IMR-90 (cell line): ENCODE data around the gene REPIN1. TPM values are rescaled to one million over a fixed set of nuclear protein-coding genes. Genes with fewer than 3 reads are reported as not detected.

Source experiments
- ATAC-seq: fragments of 200-7000 bp; cut with Tn5 transposase; 2 replicates; pipeline ENCODE4 v1.9.1; 2020; ENCODE audit warnings: low read depth, mild to moderate bottlenecking, moderate library complexity
- BruUV-seq: library from RNA; stranded (reverse); fragments of 400-500 nt; replicated peaks from 2 replicates; lab custom pipeline; 2021; lab: Mats Ljungman, UMichigan
- CTCF ChIA-PET: fragments of 300-600 bp; formaldehyde crosslinking; extraction: SDS; loops from one replicate; lab custom pipeline; 2021; ENCODE audit warnings: antibody characterized with exemption; lab: Yijun Ruan, JAX
- POLR2A ChIA-PET: fragments of 300-600 bp; sonication (Branson Sonifier 250); formaldehyde crosslinking; loops from one replicate; lab custom pipeline; 2022; ENCODE audit warnings: antibody characterized with exemption; ENCODE audit not compliant: unreplicated experiment; lab: Charles Lee
- DNase-seq: peaks from one replicate; pipeline ENCODE4 v3.0.0; 2013
- H2AFZ ChIP-seq: replicated peaks from 2 replicates; pipeline ENCODE3; 2013; ENCODE audit warnings: low read length, mild to moderate bottlenecking; ENCODE audit not compliant: poor library complexity
- H2AK5ac ChIP-seq: 2 replicates; pipeline ENCODE4 v1.6.1; 2013; ENCODE audit warnings: low read depth, low read length, inconsistent platforms
- H2AK9ac ChIP-seq: replicated peaks from 2 replicates; pipeline ENCODE3; 2013; ENCODE audit warnings: mild to moderate bottlenecking, low read depth, low read length, moderate library complexity; ENCODE audit not compliant: poor library complexity
- H2BK120ac ChIP-seq: 2 replicates; pipeline ENCODE4 v1.6.1; 2013; ENCODE audit warnings: low read depth, low read length, inconsistent platforms
- H2BK15ac ChIP-seq: 3 replicates; pipeline ENCODE4 v1.6.1; 2013; ENCODE audit warnings: low read depth, low read length, inconsistent platforms
- H2BK20ac ChIP-seq: 2 replicates; pipeline ENCODE4 v1.6.1; 2013; ENCODE audit warnings: low read depth, mild to moderate bottlenecking, inconsistent platforms, low read length, moderate library complexity
- H2BK5ac ChIP-seq: 2 replicates; pipeline ENCODE4 v1.6.1; 2013; ENCODE audit warnings: mild to moderate bottlenecking, low read depth, low read length, inconsistent platforms; ENCODE audit not compliant: poor library complexity, severe bottlenecking
- H3K14ac ChIP-seq: replicated peaks from 2 replicates; pipeline ENCODE4 v1.6.1; 2013; ENCODE audit warnings: low read depth, low read length, inconsistent platforms
- H3K18ac ChIP-seq: 2 replicates; pipeline ENCODE4 v1.6.1; 2013; ENCODE audit warnings: low read depth, low read length, control low read depth
- H3K23ac ChIP-seq: 2 replicates; pipeline ENCODE4 v1.6.1; 2013; ENCODE audit warnings: low read depth, low read length, inconsistent platforms
- H3K27ac ChIP-seq: 2 replicates; pipeline ENCODE4 v1.5.1; 2013; ENCODE audit warnings: mild to moderate bottlenecking, control low read depth, low read length; ENCODE audit not compliant: insufficient read depth
- H3K27me3 ChIP-seq: 2 replicates; pipeline ENCODE4 v1.6.1; 2013; ENCODE audit warnings: low read length; ENCODE audit not compliant: control insufficient read depth, insufficient read depth
- H3K36me3 ChIP-seq: 2 replicates; pipeline ENCODE4 v1.6.1; 2013; ENCODE audit warnings: low read length, mixed read lengths; ENCODE audit not compliant: control insufficient read depth, insufficient read depth
- H3K4ac ChIP-seq: 2 replicates; pipeline ENCODE4 v1.6.1; 2013; ENCODE audit warnings: low read depth, low read length, inconsistent platforms
- H3K4me1 ChIP-seq: 2 replicates; pipeline ENCODE4 v1.6.1; 2013; ENCODE audit warnings: low read length, mixed read lengths; ENCODE audit not compliant: control insufficient read depth, insufficient read depth
- H3K4me2 ChIP-seq: 2 replicates; pipeline ENCODE4 v1.6.1; 2013; ENCODE audit warnings: low read depth, mild to moderate bottlenecking, control low read depth, low read length, moderate library complexity
- H3K4me3 ChIP-seq: 2 replicates; pipeline ENCODE4 v1.5.1; 2013; ENCODE audit warnings: low read depth, mild to moderate bottlenecking, control low read depth, low read length, moderate library complexity; ENCODE audit not compliant: insufficient read depth
- H3K56ac ChIP-seq: 2 replicates; pipeline ENCODE4 v1.6.1; 2013; ENCODE audit warnings: low read length, inconsistent platforms; ENCODE audit not compliant: insufficient read depth; ENCODE audit errors: extremely low read depth
- H3K79me1 ChIP-seq, 2 experiments: 2 replicates each; pipeline ENCODE4 v1.6.1; 2013; ENCODE audit warnings: low read length in 2 of 2, inconsistent platforms in 1 of 2, low read depth in 1 of 2
- H3K9ac ChIP-seq: 2 replicates; pipeline ENCODE4 v1.6.1; 2013; ENCODE audit warnings: low read depth, low read length, control low read depth
- H3K9me1 ChIP-seq: 2 replicates; pipeline ENCODE4 v1.6.1; 2013; ENCODE audit warnings: low read length, inconsistent platforms; ENCODE audit not compliant: insufficient read depth
- H3K9me3 ChIP-seq: 2 replicates; pipeline ENCODE4 v1.6.1; 2013; ENCODE audit warnings: low read length; ENCODE audit not compliant: control insufficient read depth, insufficient read depth
- H4K20me1 ChIP-seq: 2 replicates; pipeline ENCODE4 v1.6.1; 2013; ENCODE audit warnings: low read length, inconsistent platforms; ENCODE audit not compliant: insufficient read depth
- H4K5ac ChIP-seq: 2 replicates; pipeline ENCODE4 v1.6.1; 2013; ENCODE audit warnings: mild to moderate bottlenecking, low read depth, low read length, control low read depth
- H4K8ac ChIP-seq, 2 experiments: 2 replicates each; pipeline ENCODE4 v1.6.1; 2013; ENCODE audit warnings: low read depth in 2 of 2, low read length in 2 of 2, control low read depth in 1 of 2, inconsistent platforms in 1 of 2
- H4K91ac ChIP-seq: 2 replicates; pipeline ENCODE4 v1.6.1; 2013; ENCODE audit warnings: low read depth, low read length, inconsistent platforms; ENCODE audit not compliant: insufficient read depth
- BHLHE40 ChIP-seq: fragments of 150-350 bp; IDR thresholded peaks from 2 replicates; pipeline ENCODE4 v1.6.1; 2016; ENCODE audit warnings: mild to moderate bottlenecking, low read depth, low read length
- CHD1 ChIP-seq: IDR thresholded peaks from 2 replicates; pipeline ENCODE4 v1.6.1; 2012; ENCODE audit warnings: low read depth, low read length, improper control_type of control experiment
- CTCF ChIP-seq: conservative IDR thresholded peaks from 2 replicates; pipeline ENCODE4 v1.5.1; 2012; ENCODE audit warnings: mild to moderate bottlenecking, low read depth, low read length, improper control_type of control experiment
- ELK1 ChIP-seq: fragments of 150-350 bp; IDR thresholded peaks from 2 replicates; pipeline ENCODE4 v1.6.1; 2016; ENCODE audit warnings: low read depth, mild to moderate bottlenecking, low read length, moderate library complexity, borderline replicate concordance
- MAFK ChIP-seq: IDR thresholded peaks from 2 replicates; pipeline ENCODE4 v1.6.1; 2012; ENCODE audit warnings: low read depth, low read length, improper control_type of control experiment
- MAZ ChIP-seq: IDR thresholded peaks from 2 replicates; pipeline ENCODE4 v1.6.1; 2012; ENCODE audit warnings: low read depth, mild to moderate bottlenecking, low read length, improper control_type of control experiment, moderate library complexity, borderline replicate concordance
- NFE2L2 ChIP-seq: fragments of 150-350 bp; IDR thresholded peaks from 2 replicates; pipeline ENCODE4 v1.6.1; 2016; ENCODE audit warnings: low read depth, mild to moderate bottlenecking, low read length
- POLR2A ChIP-seq: IDR thresholded peaks from 2 replicates; pipeline ENCODE4 v1.6.1; 2012; ENCODE audit warnings: mild to moderate bottlenecking, low read depth, low read length
- RAD21 ChIP-seq: IDR thresholded peaks from 2 replicates; pipeline ENCODE4 v1.6.1; 2012; ENCODE audit warnings: low read length, improper control_type of control experiment
- RCOR1 ChIP-seq: IDR thresholded peaks from 2 replicates; pipeline ENCODE4 v1.6.1; 2012; ENCODE audit warnings: mild to moderate bottlenecking, low read length, improper control_type of control experiment; ENCODE audit not compliant: insufficient replicate concordance
- RFX5 ChIP-seq: IDR thresholded peaks from 2 replicates; pipeline ENCODE4 v1.8.0; 2012; ENCODE audit warnings: low read depth, mild to moderate bottlenecking, low read length, moderate library complexity
- SMC3 ChIP-seq: fragments of 150-350 bp; IDR thresholded peaks from 2 replicates; pipeline ENCODE4 v1.6.1; 2016; ENCODE audit warnings: low read depth, mild to moderate bottlenecking, antibody characterized with exemption, low read length, moderate library complexity
- WGBS, 2 experiments: methylation state at CpG; one replicate each; pipeline versions ENCODE4 v1.1.5 to v1.1.7; 2013; ENCODE audit warnings: missing lambda C conversion rate in 2 of 2; ENCODE audit not compliant: insufficient read length in 1 of 2; ENCODE audit errors: extremely low coverage in 2 of 2; 5-methylcytosine and 5-hydroxymethylcytosine counted together
- dilution Hi-C: fragments of 300-500 bp; cut with HindIII; formaldehyde crosslinking; loops from one replicate; pipeline ENCODE4 v1.14.3; 2018; ENCODE audit warnings: low sequenced_read_pairs; ENCODE audit not compliant: unreplicated experiment
- in situ Hi-C: fragments of 300-500 bp; cut with MboI; formaldehyde crosslinking; loops from 3 replicates; pipeline ENCODE4 v1.14.3; 2019; ENCODE audit warnings: low sequenced_read_pairs, inconsistent platforms, mixed read lengths
- intact Hi-C: fragments of 100-400 bp; cut with micrococcal nuclease; formaldehyde crosslinking; loops from 2 replicates; pipeline ENCODE4 v1.10.0; 2022
- polyA plus RNA-seq, 3 experiments: library from polyadenylated mRNA; depleted of rRNA; stranded (reverse); fragments of >200 nt; gene quantifications; 2 replicates each; pipeline ENCODE4 v1.2.3, GENCODE V29; 2012; ENCODE audit warnings: low replicate concordance in 1 of 3
- total RNA-seq: library from RNA; depleted of rRNA; stranded (reverse); fragments of >200 nt; gene quantifications from 2 replicates; pipeline ENCODE4 v1.2.3, GENCODE V29; 2012

The REPIN1 gene
- total and polyA plus RNA-seq, 2 of the 4 experiments (the other 2 are of a cell fraction): 19.4 to 50.6 TPM

- H3K4ac ChIP-seq: no peak overlapping the region
- no peak overlapping the region for H2AFZ ChIP-seq
- no TSS peak for BruUV-seq
- H2BK120ac ChIP-seq: no peak overlapping the region
- intact Hi-C loops: no loop called here
- no peaks in the 10 kb centered on the region for H3K36me3 ChIP-seq
- no peak overlapping the region for H3K14ac ChIP-seq
- peaks cover 2% of the 10 kb centered on the region; the same call in 1 of the 2 replicates for H3K27me3 ChIP-seq
- dilution Hi-C loops: no loop called here
- no peak overlapping the region for H3K27ac ChIP-seq
- no peaks in the 10 kb centered on the region for H3K9me3 ChIP-seq
- no peak for TF ChIP-seq ELK1
- no peak for TF ChIP-seq RCOR1
- no peak for TF ChIP-seq CTCF
- TF ChIP-seq RFX5: no peak
- no peak for TF ChIP-seq NFE2L2
- no peak for TF ChIP-seq RAD21
- TF ChIP-seq MAZ: no peak
- TF ChIP-seq SMC3: no peak
- no peak for TF ChIP-seq BHLHE40
- no peak for TF ChIP-seq POLR2A
- no peak for TF ChIP-seq CHD1
- no peak for TF ChIP-seq MAFK
- no peak overlapping the region for H3K4me2 ChIP-seq
- in situ Hi-C loops: no loop called here
- POLR2A ChIA-PET: no interaction called here
- H2BK15ac ChIP-seq: no peak overlapping the region
- H4K5ac ChIP-seq: no peak overlapping the region
- no peaks in the 10 kb centered on the region; the same call in 1 of the 2 replicates for H3K4me1 ChIP-seq
- no peak overlapping the region for H2BK5ac ChIP-seq
- H2BK20ac ChIP-seq: no peak overlapping the region
- no peak overlapping the region for H3K56ac ChIP-seq
- no peak overlapping the region for H2AK5ac ChIP-seq
- no peak overlapping the region for H3K18ac ChIP-seq
- H3K4me3 ChIP-seq: no peak overlapping the region
- ATAC-seq (no peak), DNase-seq (no peak)
- H4K20me1 ChIP-seq: no peaks in the 10 kb centered on the region
- H3K23ac ChIP-seq: no peak overlapping the region
- no peaks in the 10 kb centered on the region; the same call in 1 of the 2 replicates for H3K9me1 ChIP-seq
- H2AK9ac ChIP-seq: no peak overlapping the region
- no peak overlapping the region for H4K91ac ChIP-seq
- no peaks in the 10 kb centered on the region for H3K79me1 ChIP-seq
- no peak overlapping the region for H3K9ac ChIP-seq
- no peak overlapping the region for H4K8ac ChIP-seq
- WGBS, 2 experiments: 100% methylated on average over 3 of the region's 4 CpGs; no CpG with 5 or more reads in 1 of the 2 experiments
- CTCF ChIA-PET: interaction anchor here (0.5 to 0.7 kb wide), 4 partner anchors 49 to 1558 kb away, joined by 3 to 6 read pairs (median 3); no protein-coding TSS in a partner anchor
Observed at GRCh38 chr7:150358433-150358832, 10.2 kb upstream of the REPIN1 start.
